Keratinocyte (primary cell): ENCODE results near the gene EHD3. TPM values are rescaled to one million over a fixed set of nuclear protein-coding genes. Genes with fewer than 3 reads are reported as not detected.

ENCODE experiments used
- DNase-seq: peaks from one replicate; pipeline ENCODE4 v3.0.0-alpha.2; 2011; ENCODE audit warnings: low read depth, missing footprints, low spot score
- FAIRE-seq: peaks from 2 replicates; lab custom pipeline; 2011; peaks lifted over from hg19 to GRCh38; lab: Jason Lieb, UNC
- H2AFZ ChIP-seq: 2 replicates; pipeline ENCODE4 v1.6.0; 2012; ENCODE audit warnings: low read length, control low read depth, inconsistent platforms; ENCODE audit not compliant: control insufficient read depth
- H3K27ac ChIP-seq: 2 replicates; pipeline ENCODE4 v1.5.1; 2011; ENCODE audit warnings: low read length; ENCODE audit not compliant: control insufficient read depth, insufficient read depth
- H3K27me3 ChIP-seq: 3 replicates; pipeline ENCODE4 v1.6.0; 2011; ENCODE audit warnings: low read length; ENCODE audit not compliant: control insufficient read depth, insufficient read depth; ENCODE audit errors: extremely low read depth
- H3K36me3 ChIP-seq, 2 experiments: 2 replicates in 1 of 2; 3 replicates in 1 of 2; pipeline ENCODE4 v1.5.1; 2011; ENCODE audit warnings: low read length in 2 of 2, mild to moderate bottlenecking in 1 of 2; ENCODE audit not compliant: control insufficient read depth in 2 of 2, insufficient read depth in 2 of 2; ENCODE audit errors: extremely low read depth in 1 of 2
- H3K4me1 ChIP-seq: 3 replicates; pipeline ENCODE4 v1.5.1; 2011; ENCODE audit warnings: low read length; ENCODE audit not compliant: control insufficient read depth, insufficient read depth; ENCODE audit errors: extremely low read depth
- H3K4me2 ChIP-seq: 3 replicates; pipeline ENCODE4 v1.6.0; 2011; ENCODE audit warnings: low read depth, low read length; ENCODE audit not compliant: control insufficient read depth, insufficient read depth; ENCODE audit errors: extremely low read depth
- H3K4me3 ChIP-seq, 3 experiments: fragments of 200-600 bp in 1 of 3; sonication (generic) in 1 of 3; 2 replicates in 2 of 3; 3 replicates in 1 of 3; pipeline ENCODE4 v1.5.1; 2011 to 2016; ENCODE audit warnings: low read length in 3 of 3, mild to moderate bottlenecking in 3 of 3, control low read depth in 2 of 3, inconsistent platforms in 1 of 3, low read depth in 1 of 3, mixed read lengths in 1 of 3, mixed run types in 1 of 3, moderate library complexity in 1 of 3; ENCODE audit not compliant: control insufficient read depth in 2 of 3, insufficient read depth in 2 of 3; ENCODE audit errors: extremely low read depth in 1 of 3
- H3K79me2 ChIP-seq: 2 replicates; pipeline ENCODE4 v1.6.0; 2012; ENCODE audit warnings: low read length; ENCODE audit not compliant: control insufficient read depth, insufficient read depth
- H3K9ac ChIP-seq: 3 replicates; pipeline ENCODE4 v1.6.0; 2011; ENCODE audit warnings: low read length; ENCODE audit not compliant: control insufficient read depth, insufficient read depth; ENCODE audit errors: extremely low read depth
- H3K9me1 ChIP-seq: 3 replicates; pipeline ENCODE4 v1.6.0; 2011; ENCODE audit warnings: low read length; ENCODE audit not compliant: control insufficient read depth, insufficient read depth; ENCODE audit errors: extremely low read depth
- H3K9me3 ChIP-seq: 2 replicates; pipeline ENCODE4 v1.5.1; 2012; ENCODE audit warnings: low read depth, low read length; ENCODE audit not compliant: control insufficient read depth
- H4K20me1 ChIP-seq: 3 replicates; pipeline ENCODE4 v1.6.0; 2011; ENCODE audit warnings: low read length; ENCODE audit not compliant: control insufficient read depth, insufficient read depth; ENCODE audit errors: extremely low read depth
- EZH2 ChIP-seq: IDR thresholded peaks from one replicate; pipeline ENCODE4 v1.6.1; 2012; ENCODE audit warnings: inconsistent platforms, mild to moderate bottlenecking, low read length, moderate library complexity
- dilution Hi-C: fragments of 300-500 bp; cut with MboI; formaldehyde crosslinking; loops from one replicate; pipeline ENCODE4 v1.7.0; 2020; ENCODE audit warnings: low sequenced_read_pairs; ENCODE audit not compliant: extremely low pct_ligation_motif_present
- polyA plus RNA-seq, 5 experiments: library from polyadenylated mRNA; depleted of rRNA in 3 of 5; stranded (reverse) in 3 of 5; stranded (forward) in 1 of 5; unstranded in 1 of 5; fragments of >200 nt; gene quantifications; 1 replicate in 1 of 5; 2 replicates in 3 of 5; 3 replicates in 1 of 5; pipeline versions ENCODE4 v1.2.1 to v1.2.3, GENCODE V29; 2011 to 2012; ENCODE audit warnings: missing spikeins in 2 of 5, low read depth in 1 of 5, low replicate concordance in 1 of 5
- TF ChIP-seq, protein P1 (sequence below), 3 experiments: IDR thresholded peaks in 1 of 3; conservative IDR thresholded peaks in 1 of 3; optimal IDR thresholded peaks in 1 of 3; 2 replicates in 2 of 3; 3 replicates in 1 of 3; pipeline versions ENCODE3 to v1.5.1; 2011; ENCODE audit warnings: low read length in 3 of 3, mild to moderate bottlenecking in 3 of 3, moderate library complexity in 2 of 3, control low read depth in 1 of 3, inconsistent platforms in 1 of 3; ENCODE audit not compliant: insufficient read depth in 2 of 3; ENCODE audit errors: extremely low read depth in 1 of 3

The EHD3 gene
- polyA plus RNA-seq, 1 donor (not counting 4 experiments of a cell fraction or from before 2014, with no cell fraction given) = 5.1 TPM

DNA sequence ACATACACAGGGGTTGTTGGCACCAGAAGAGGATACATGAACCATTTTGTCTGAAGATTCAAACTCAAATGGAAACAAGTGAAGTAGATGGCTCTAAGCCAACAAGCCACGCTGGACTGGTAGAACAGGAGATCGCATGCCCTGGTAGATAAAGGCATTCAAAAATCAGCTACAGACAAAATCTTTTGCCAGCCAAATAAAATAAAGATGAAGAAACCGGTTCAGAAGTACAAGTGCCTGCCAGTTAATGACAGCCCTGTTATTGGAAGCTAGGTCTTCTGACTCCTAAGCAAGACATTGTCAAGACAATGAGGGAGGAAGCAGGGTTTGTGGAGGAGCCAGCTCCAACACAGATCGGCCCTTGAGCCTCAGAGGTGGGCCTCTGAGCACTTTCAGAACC is 52.3 kb downstream of the EHD3 start:
- Histone ChIP-seq H3K9ac (no peak overlapping the region), H3K4me2 (no peak overlapping the region), H4K20me1 (no peaks in the 10 kb centered on the region), H3K79me2 (no peaks in the 10 kb centered on the region), H3K4me3 (no peak overlapping the region), H3K27ac (no peak overlapping the region), H3K4me1 (peaks cover 25% of the 10 kb centered on the region), H3K27me3 (no peaks in the 10 kb centered on the region), H3K36me3 (no peaks in the 10 kb centered on the region), H3K9me3 (no peaks in the 10 kb centered on the region), H3K9me1 (no peaks in the 10 kb centered on the region), H2AFZ (no peak overlapping the region)
- dilution Hi-C loops = no loop called here
- FAIRE-seq = no peak
- TF ChIP-seq EZH2 = no peak
- TF ChIP-seq, protein P1, sequence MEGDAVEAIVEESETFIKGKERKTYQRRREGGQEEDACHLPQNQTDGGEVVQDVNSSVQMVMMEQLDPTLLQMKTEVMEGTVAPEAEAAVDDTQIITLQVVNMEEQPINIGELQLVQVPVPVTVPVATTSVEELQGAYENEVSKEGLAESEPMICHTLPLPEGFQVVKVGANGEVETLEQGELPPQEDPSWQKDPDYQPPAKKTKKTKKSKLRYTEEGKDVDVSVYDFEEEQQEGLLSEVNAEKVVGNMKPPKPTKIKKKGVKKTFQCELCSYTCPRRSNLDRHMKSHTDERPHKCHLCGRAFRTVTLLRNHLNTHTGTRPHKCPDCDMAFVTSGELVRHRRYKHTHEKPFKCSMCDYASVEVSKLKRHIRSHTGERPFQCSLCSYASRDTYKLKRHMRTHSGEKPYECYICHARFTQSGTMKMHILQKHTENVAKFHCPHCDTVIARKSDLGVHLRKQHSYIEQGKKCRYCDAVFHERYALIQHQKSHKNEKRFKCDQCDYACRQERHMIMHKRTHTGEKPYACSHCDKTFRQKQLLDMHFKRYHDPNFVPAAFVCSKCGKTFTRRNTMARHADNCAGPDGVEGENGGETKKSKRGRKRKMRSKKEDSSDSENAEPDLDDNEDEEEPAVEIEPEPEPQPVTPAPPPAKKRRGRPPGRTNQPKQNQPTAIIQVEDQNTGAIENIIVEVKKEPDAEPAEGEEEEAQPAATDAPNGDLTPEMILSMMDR (optimal IDR thresholded peaks at IDR 0.05 in 1 of 3, IDR thresholded peaks at IDR 0.05 in 1 of 3, conservative IDR thresholded peaks at IDR 0.05 in 1 of 3; ENCODE audit: extremely low read depth in 1 of 3, insufficient read depth in 2 of 3, low read length in 3 of 3) = no peak
- no peak for DNase-seq

DNA sequence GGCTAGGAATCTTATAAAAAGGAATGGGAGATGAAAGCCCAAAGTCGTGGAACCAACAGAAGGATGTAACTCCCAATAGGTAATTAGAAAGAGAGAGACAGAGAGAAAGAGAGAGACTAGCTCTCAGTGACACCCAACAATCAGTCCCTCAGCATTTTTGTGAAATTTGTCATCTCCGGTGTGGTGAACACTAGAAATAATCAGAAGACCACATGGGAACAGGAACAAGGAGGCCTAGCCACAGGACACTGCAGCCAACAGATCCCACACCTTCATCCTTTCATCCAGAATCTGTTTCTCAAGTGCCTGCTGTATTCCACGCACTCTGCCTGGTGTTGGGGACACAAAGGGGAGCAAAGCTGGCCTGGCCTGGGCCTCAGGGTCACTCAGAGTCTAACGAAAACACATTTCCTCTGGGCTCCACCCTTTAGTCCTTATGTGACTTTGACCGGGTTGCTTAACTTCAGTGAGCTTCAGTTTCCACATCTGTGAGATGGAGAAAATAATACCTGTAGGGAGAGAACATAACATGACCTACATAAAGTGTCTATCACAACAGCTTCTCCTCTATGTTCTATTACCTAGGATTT is 53.1 kb downstream of the EHD3 start:
- H3K27ac ChIP-seq = no peak overlapping the region
- dilution Hi-C loops = no loop called here

More for the DNA sequence above, 53.1 kb downstream of the EHD3 start:
- Histone ChIP-seq H3K4me2 (no peak overlapping the region), H3K9me3 (no peaks in the 10 kb centered on the region), H2AFZ (peak overlapping the region; percentile 42), H3K4me1 (peaks cover 25% of the 10 kb centered on the region), H3K79me2 (no peaks in the 10 kb centered on the region), H3K36me3 (no peaks in the 10 kb centered on the region), H3K27me3 (no peaks in the 10 kb centered on the region), H3K9ac (no peak overlapping the region), H4K20me1 (no peaks in the 10 kb centered on the region), H3K4me3 (no peak overlapping the region), H3K9me1 (no peaks in the 10 kb centered on the region)
- FAIRE-seq (peak; percentile 26), DNase-seq (no peak)
- TF ChIP-seq EZH2 = no peak
- TF ChIP-seq, protein P1 (optimal IDR thresholded peaks at IDR 0.05 in 1 of 3, IDR thresholded peaks at IDR 0.05 in 1 of 3, conservative IDR thresholded peaks at IDR 0.05 in 1 of 3; ENCODE audit: extremely low read depth in 1 of 3, insufficient read depth in 2 of 3, low read length in 3 of 3) = no peak
